ENCODE results near the gene HDGFL1. TPM values are rescaled to one million over a fixed set of nuclear protein-coding genes. Genes with fewer than 3 reads are reported as not detected.

The HDGFL1 gene
- total RNA-seq, 2 donors from 2014 or later, result not detected

DNA sequence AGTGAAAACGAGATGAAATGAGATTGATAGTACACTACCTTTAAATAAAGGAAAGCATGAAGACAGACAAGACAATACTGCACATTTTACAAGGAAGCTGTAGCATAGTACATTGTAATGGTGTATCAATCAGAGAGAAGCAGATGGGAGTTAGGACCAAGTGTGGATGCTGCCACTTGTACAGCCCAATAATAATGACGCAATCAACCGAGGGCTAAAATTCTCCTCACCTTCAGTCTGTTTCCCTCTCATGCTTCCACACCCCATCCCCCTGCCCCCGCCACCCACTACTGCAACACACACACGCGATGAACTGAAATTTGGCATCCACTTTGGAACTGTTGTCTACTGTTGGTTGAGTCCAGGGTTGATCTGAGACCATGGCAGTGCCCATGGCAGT is 12.4 kb upstream of the HDGFL1 start:
- Histone ChIP-seq H3K9me3 (no peaks in the 10 kb centered on the region), H3K27me3 (no peaks in the 10 kb centered on the region), H3K4me3 (no peak overlapping the region), H3K4me1 (peaks cover 0 to 9% of the 10 kb centered on the region in 2 donors), H3K36me3 (no peaks in the 10 kb centered on the region), H3K27ac (no peak overlapping the region)
- TF ChIP-seq, protein P1, sequence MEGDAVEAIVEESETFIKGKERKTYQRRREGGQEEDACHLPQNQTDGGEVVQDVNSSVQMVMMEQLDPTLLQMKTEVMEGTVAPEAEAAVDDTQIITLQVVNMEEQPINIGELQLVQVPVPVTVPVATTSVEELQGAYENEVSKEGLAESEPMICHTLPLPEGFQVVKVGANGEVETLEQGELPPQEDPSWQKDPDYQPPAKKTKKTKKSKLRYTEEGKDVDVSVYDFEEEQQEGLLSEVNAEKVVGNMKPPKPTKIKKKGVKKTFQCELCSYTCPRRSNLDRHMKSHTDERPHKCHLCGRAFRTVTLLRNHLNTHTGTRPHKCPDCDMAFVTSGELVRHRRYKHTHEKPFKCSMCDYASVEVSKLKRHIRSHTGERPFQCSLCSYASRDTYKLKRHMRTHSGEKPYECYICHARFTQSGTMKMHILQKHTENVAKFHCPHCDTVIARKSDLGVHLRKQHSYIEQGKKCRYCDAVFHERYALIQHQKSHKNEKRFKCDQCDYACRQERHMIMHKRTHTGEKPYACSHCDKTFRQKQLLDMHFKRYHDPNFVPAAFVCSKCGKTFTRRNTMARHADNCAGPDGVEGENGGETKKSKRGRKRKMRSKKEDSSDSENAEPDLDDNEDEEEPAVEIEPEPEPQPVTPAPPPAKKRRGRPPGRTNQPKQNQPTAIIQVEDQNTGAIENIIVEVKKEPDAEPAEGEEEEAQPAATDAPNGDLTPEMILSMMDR (IDR thresholded peaks at IDR 0.05), result no peak
- DNase-seq (ENCODE audit: low spot score), result no peak

DNA sequence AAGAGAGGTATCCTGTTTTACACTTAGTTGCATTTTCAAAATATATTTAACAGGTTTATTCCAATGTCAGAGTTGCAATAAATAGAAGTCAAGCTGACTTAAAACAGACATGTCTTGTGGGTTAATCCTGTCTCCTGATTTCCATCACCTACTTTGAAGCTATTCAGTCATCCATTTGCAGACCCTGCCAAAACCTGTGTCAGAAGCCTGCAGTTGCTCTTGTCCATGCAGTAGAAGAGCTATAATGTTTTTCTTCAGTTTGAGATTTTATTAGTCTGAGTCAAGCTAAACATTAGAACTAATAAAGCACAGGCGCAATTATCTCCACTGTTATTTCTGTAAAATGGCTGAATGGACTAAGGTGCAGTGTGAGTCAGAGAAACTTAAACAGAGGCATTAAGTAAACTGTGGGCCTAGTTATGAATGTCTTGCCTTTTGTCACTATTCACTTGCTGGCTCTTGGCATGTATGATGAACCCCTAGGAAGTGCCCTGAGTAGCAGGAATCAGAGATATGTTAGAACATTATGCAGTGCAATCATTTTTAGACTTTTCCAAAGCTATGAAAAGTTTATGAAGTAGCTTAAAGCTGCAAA is 11.0 kb upstream of the HDGFL1 start:
- no peaks in the 10 kb centered on the region for H3K27me3 ChIP-seq
- no peaks in the 10 kb centered on the region for H3K36me3 ChIP-seq
- DNase-seq (ENCODE audit: low spot score), result no peak
- peaks cover 0 to 9% of the 10 kb centered on the region in 2 donors for H3K4me1 ChIP-seq
- no peak overlapping the region for H3K27ac ChIP-seq
- TF ChIP-seq, protein P1 (IDR thresholded peaks at IDR 0.05), result no peak
- H3K4me3 ChIP-seq, result no peak overlapping the region
- no peaks in the 10 kb centered on the region for H3K9me3 ChIP-seq

DNA sequence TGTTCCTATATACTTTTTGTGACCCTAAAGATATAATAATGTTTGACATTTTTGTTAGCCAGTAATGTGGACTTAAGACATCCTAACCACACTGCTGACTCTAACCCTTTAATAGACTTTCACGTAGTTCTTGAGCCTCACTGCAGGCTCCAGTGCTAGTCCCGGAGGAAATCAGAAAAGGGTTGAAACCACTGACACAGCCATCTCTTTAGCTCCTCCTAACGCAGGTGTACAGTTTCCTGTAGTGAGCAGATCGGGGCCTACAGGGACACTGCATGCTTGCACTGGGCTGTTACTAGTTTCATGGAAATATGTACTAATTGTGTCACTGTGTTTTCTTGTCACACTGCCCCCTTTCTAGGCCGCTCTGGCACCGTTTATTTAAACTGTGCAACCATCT is 512 bp upstream of the HDGFL1 start:
- no peaks in the 10 kb centered on the region for H3K27me3 ChIP-seq
- TF ChIP-seq, protein P1 (IDR thresholded peaks at IDR 0.05), result no peak
- no peak for DNase-seq (ENCODE audit: low spot score)
- no peaks in the 10 kb centered on the region for H3K4me1 ChIP-seq
- H3K36me3 ChIP-seq, result no peaks in the 10 kb centered on the region
- H3K4me3 ChIP-seq, result no peak overlapping the region
- no peaks in the 10 kb centered on the region for H3K9me3 ChIP-seq
- no peak overlapping the region for H3K27ac ChIP-seq

DNA sequence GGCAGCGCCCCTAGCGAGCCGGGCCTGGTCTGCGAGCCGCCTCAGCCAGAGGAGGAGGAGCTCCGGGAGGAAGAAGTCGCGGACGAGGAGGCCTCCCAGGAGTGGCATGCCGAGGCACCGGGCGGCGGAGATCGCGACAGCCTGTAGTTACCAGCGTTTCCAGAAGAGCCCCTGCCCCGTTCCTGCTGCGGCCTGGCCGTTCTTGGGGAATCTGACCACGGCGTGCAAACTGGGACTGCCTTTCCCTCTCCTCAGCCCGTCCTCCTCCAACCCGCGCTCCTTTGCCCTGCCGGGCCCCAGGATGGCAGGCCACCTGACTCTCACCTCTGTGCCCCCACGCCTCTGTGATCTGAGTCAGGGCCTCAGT is 802 bp downstream of the HDGFL1 start:
- no peaks in the 10 kb centered on the region for H3K9me3 ChIP-seq
- H3K27ac ChIP-seq, result no peak overlapping the region
- TF ChIP-seq, protein P1 (IDR thresholded peaks at IDR 0.05), result no peak
- no peaks in the 10 kb centered on the region for H3K27me3 ChIP-seq
- no peaks in the 10 kb centered on the region for H3K4me1 ChIP-seq
- no peak for DNase-seq (ENCODE audit: low spot score)
- H3K4me3 ChIP-seq, result no peak overlapping the region
- H3K36me3 ChIP-seq, result no peaks in the 10 kb centered on the region

DNA sequence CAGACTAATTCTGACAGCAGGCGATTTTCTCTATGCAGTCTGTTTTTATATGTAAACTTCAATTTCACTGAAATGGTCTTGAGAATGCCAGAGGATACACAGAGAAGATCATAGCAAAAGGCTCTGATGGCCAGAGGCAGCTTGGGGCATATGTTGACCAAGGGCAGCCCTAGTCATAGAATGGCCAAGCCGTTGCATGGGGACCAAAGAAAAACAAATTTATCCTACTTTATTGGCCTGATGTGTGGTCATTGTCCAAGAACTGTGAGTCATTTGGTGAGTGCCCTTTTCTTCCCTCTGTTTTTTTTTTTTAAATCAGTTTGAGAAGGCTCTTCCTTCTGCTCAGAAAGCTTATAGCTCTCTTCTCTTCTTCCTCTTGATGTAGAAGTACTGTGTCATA is 5.8 kb downstream of the HDGFL1 start:
- H3K4me1 ChIP-seq, result no peaks in the 10 kb centered on the region
- H3K9me3 ChIP-seq, result no peaks in the 10 kb centered on the region
- H3K27ac ChIP-seq, result no peak overlapping the region
- no peak for DNase-seq (ENCODE audit: low spot score)
- TF ChIP-seq, protein P1 (IDR thresholded peaks at IDR 0.05), result no peak
- no peak overlapping the region for H3K4me3 ChIP-seq
- no peaks in the 10 kb centered on the region for H3K27me3 ChIP-seq
- no peaks in the 10 kb centered on the region for H3K36me3 ChIP-seq

DNA sequence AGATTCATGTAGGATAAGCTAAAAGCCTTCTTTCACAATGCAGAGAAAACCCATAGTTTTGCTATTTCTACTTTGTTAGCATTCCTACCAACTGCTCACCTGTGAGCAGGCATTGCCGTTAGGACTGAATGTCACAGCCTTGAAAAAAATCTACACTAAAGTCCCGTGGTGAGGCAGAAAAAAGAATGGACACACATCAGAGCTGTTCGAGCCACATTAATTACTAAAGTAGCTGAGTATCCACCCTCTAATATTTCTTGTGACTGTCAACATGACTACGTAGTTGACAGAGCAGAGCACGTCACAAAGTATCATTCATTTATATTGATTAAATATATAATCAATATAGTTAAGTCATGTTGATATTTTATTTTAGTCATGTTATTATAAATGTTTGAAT is 10.1 kb downstream of the HDGFL1 start:
- TF ChIP-seq, protein P1 (IDR thresholded peaks at IDR 0.05), result no peak
- DNase-seq (ENCODE audit: low spot score), result no peak
- H3K36me3 ChIP-seq, result no peaks in the 10 kb centered on the region
- H3K4me1 ChIP-seq, result no peaks in the 10 kb centered on the region
- no peaks in the 10 kb centered on the region for H3K9me3 ChIP-seq
- no peaks in the 10 kb centered on the region for H3K27me3 ChIP-seq
- H3K4me3 ChIP-seq, result no peak overlapping the region
- no peak overlapping the region for H3K27ac ChIP-seq

Measured in right atrium auricular region (tissue), 2 donors.